OCI-LY7 (cell line): ENCODE results near the gene RFFL.

Source experiments
- CTCF ChIP-seq: fragments of 200-600 bp; sonication (generic); conservative IDR thresholded peaks from 2 replicates; pipeline ENCODE4 v1.5.1; 2014; ENCODE audit warnings: mild to moderate bottlenecking, antibody characterized with exemption, low read length, moderate library complexity, mixed read lengths
- EZH2phosphoT487 ChIP-seq: fragments of 200-600 bp; sonication (generic); IDR thresholded peaks from 2 replicates; pipeline ENCODE4 v1.6.1; 2018; ENCODE audit warnings: low read depth, borderline replicate concordance, mild to moderate bottlenecking, mixed run types, antibody characterized with exemption, low read length, moderate library complexity, mixed read lengths

- TF ChIP-seq CTCF (no peak), EZH2phosphoT487 (no peak)
These were observed 10.3 kb downstream of the RFFL start for GRCh38 chr17:35053204-35053603.
